ENCODE data around the gene SLC17A5.
"Not testable (repeated sequence)": the region's sequence is repeated elsewhere in the genome, so short reads cannot be mapped to it uniquely, and the experiment has no call there.

SLC17A5 gene

GRCh38 chr6:73613806-73614536 is 39.8 kb downstream of the SLC17A5 start:
- DNase-seq (ENCODE audit: low spot score), result no peak

- DNase-seq (ENCODE audit: low spot score), result no peak
Measured at GRCh38 chr6:73612611-73613010, 41.2 kb downstream of the SLC17A5 start.

GRCh38 chr6:73610444-73611275 is 43.1 kb downstream of the SLC17A5 start:
- DNase-seq (ENCODE audit: low spot score), result peak; percentile 36

GRCh38 chr6:73608761-73609160 is 45.0 kb downstream of the SLC17A5 start:
- no peak for DNase-seq (ENCODE audit: low spot score)

GRCh38 chr6:73606428-73606827 is 47.4 kb downstream of the SLC17A5 start:
- no peak for DNase-seq (ENCODE audit: low spot score)

- no peak for DNase-seq (ENCODE audit: low spot score)
Measured at GRCh38 chr6:73604461-73604860, 49.3 kb downstream of the SLC17A5 start.

GRCh38 chr6:73604020-73604419 is 49.8 kb downstream of the SLC17A5 start:
- no peak for DNase-seq (ENCODE audit: low spot score)

- no peak for DNase-seq (ENCODE audit: low spot score)
Measured at GRCh38 chr6:73586416-73586974, 67.3 kb downstream of the SLC17A5 start.

- DNase-seq (ENCODE audit: low spot score), result peak; percentile 77
Measured at GRCh38 chr6:73585566-73586415, 68.0 kb downstream of the SLC17A5 start.

- DNase-seq (ENCODE audit: low spot score), result no peak
Measured at GRCh38 chr6:73581293-73581692, 72.5 kb downstream of the SLC17A5 start.

- DNase-seq (ENCODE audit: low spot score), result peak; percentile 78
Measured at GRCh38 chr6:73580247-73581149, 73.3 kb downstream of the SLC17A5 start.

- no peak for DNase-seq (ENCODE audit: low spot score)
Measured at GRCh38 chr6:73579851-73580246, 73.9 kb downstream of the SLC17A5 start.

- DNase-seq (ENCODE audit: low spot score), result no peak
Measured at GRCh38 chr6:73579389-73579788, 74.4 kb downstream of the SLC17A5 start.

- no peak for DNase-seq (ENCODE audit: low spot score)
Measured at GRCh38 chr6:73577676-73578075, 76.1 kb downstream of the SLC17A5 start.

- DNase-seq (ENCODE audit: low spot score), result not testable (repeated sequence)
Measured at GRCh38 chr6:73572531-73572930, 81.3 kb downstream of the SLC17A5 start.

GRCh38 chr6:73571218-73572181 is 82.3 kb downstream of the SLC17A5 start:
- DNase-seq (ENCODE audit: low spot score), result not testable (repeated sequence)

- DNase-seq (ENCODE audit: low spot score), result no peak
Measured at GRCh38 chr6:73569121-73569520, 84.7 kb downstream of the SLC17A5 start.

GRCh38 chr6:73566954-73567591 is 86.7 kb downstream of the SLC17A5 start:
- DNase-seq (ENCODE audit: low spot score), result no peak

- not testable (repeated sequence) for DNase-seq (ENCODE audit: low spot score)
Measured at GRCh38 chr6:73566486-73566871, 87.3 kb downstream of the SLC17A5 start.

Data from activated CD4-positive, alpha-beta T cell treated with anti-CD3 and anti-CD28 coated beads, Interleukin-2, Interleukin-4, amounts not matched to agents 100 ng/mL and 50 ng/mL, durations not matched to agents 16 hours and 8 hours (primary cell).